ENCODE measurements around the gene TMPRSS3.

TMPRSS3 gene

DNA sequence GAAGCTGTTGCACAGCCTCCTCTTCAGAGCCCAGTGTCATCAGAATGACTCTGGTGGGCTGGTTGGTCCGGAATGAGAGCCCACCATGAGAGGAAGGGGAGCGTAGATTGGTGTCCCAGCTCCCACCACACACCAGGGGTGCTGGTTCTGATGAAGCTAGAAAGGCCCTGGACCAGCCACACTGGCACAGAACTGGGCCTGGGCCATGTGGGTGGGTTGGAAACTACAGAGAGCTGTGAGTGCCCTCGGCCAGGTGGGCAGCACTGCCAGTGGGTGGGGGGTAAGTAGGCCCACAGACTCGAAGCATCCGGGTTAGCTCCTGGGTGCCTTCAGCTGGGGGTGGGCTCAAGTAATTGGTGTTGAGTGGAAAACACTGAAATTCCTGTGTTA, 17.9 kb downstream of the TMPRSS3 start:
- peaks cover 4% of the 10 kb centered on the region for H3K36me3 Mint-ChIP-seq
- H3K27me3 Mint-ChIP-seq, result no peaks in the 10 kb centered on the region
- peaks cover 11% of the 10 kb centered on the region for H3K4me1 Mint-ChIP-seq
- H3K9me3 Mint-ChIP-seq, result no peaks in the 10 kb centered on the region
- no peak overlapping the region for H3K27ac Mint-ChIP-seq
- H3K4me3 Mint-ChIP-seq, result no peak overlapping the region

DNA sequence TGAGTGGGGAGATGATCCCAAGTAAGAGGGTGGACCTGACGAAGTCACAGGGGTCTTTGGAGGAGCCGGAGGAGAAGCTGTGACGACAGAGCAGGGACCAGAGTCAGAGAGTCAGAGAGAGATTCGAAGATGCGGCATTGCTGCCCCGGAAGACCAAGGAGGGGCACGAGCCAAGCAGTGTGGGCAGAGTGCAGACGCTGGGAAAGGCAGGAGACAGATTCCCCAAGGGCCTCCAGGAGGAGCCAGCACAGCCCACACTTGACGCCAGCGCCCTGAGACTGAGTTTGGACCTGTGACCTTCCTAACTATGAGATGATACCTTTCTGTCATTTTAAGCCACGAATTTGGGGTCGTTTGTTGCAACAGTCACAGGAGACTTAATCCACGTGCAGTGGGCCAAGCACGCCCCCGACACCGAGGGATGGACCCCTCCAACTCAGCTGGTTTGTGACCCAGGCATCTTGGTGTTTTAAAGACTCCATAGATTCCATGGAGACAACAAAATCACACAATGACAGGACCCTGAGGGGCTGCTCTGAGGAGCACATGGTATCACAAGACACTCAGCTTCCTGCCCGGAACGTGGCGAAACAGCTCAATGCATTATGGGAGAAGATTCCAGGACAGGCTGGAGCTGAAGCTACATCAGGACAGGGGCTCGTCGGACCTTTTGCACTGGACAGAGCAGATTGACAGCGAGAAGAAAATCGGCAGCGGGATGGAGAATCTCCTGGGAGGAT, 18.5 kb downstream of the TMPRSS3 start:
- Mint-ChIP-seq H3K27me3 (no peaks in the 10 kb centered on the region), H3K4me3 (no peak overlapping the region), H3K36me3 (peaks cover 4% of the 10 kb centered on the region), H3K9me3 (no peaks in the 10 kb centered on the region), H3K4me1 (peaks cover 8% of the 10 kb centered on the region), H3K27ac (no peak overlapping the region)

DNA sequence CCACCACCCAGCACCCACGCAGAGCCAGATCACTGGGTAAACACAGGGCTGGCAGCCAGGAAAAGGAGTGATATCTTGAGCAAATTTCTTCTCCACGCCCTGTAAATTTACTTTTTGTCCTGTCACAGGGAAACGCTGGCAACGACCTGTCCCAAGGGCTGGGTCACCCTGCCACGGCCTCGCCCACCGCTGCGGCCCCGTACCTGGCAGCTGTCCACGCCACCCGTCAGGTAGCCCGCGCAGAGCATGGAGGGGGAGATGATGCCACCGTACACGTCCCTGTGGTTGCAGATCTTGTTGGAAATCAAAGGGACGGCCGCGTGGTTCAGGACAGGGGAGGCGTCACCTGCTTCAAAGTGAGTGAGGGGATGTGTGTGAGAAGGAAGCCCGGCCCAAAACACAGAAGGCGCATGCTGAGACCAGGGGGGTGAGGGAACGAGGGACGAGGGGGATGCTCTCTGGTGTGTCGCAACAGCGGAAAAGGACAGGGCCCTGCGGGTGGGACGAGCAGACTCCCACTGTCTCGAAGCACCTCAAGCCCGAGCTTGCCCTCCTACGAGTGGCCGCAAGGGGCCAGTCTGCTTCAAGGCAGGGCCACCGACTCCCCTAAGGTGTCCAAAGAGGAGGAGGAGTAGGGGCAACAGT, 19.4 kb downstream of the TMPRSS3 start:
- H3K27ac Mint-ChIP-seq, result no peak overlapping the region
- peaks cover 8% of the 10 kb centered on the region for H3K4me1 Mint-ChIP-seq
- no peaks in the 10 kb centered on the region for H3K27me3 Mint-ChIP-seq
- H3K36me3 Mint-ChIP-seq, result peaks cover under 1% of the 10 kb centered on the region
- no peak overlapping the region for H3K4me3 Mint-ChIP-seq
- no peaks in the 10 kb centered on the region for H3K9me3 Mint-ChIP-seq

DNA sequence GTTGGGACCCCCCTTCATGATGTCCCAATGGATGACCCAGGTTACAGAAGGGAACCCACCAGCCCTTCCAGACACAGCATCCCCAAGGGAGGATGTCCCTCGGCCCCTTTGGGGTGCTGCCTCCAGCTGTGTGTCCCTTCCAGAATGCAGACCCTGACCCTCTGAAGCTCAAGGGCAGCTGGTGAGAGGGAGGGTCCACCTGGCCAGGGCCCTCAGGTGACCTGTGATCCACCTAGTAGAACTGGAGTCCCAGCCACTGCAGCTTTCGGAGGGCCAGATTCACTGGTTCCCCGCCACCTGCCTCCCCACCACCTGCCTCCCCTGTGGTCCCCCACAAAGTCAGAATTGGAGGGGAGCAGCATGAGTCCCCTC, 19.9 kb downstream of the TMPRSS3 start:
- H3K4me3 Mint-ChIP-seq, result no peak overlapping the region
- no peak overlapping the region for H3K27ac Mint-ChIP-seq
- no peaks in the 10 kb centered on the region for H3K9me3 Mint-ChIP-seq
- H3K36me3 Mint-ChIP-seq, result no peaks in the 10 kb centered on the region
- no peaks in the 10 kb centered on the region for H3K27me3 Mint-ChIP-seq
- H3K4me1 Mint-ChIP-seq, result peaks cover 8% of the 10 kb centered on the region

DNA sequence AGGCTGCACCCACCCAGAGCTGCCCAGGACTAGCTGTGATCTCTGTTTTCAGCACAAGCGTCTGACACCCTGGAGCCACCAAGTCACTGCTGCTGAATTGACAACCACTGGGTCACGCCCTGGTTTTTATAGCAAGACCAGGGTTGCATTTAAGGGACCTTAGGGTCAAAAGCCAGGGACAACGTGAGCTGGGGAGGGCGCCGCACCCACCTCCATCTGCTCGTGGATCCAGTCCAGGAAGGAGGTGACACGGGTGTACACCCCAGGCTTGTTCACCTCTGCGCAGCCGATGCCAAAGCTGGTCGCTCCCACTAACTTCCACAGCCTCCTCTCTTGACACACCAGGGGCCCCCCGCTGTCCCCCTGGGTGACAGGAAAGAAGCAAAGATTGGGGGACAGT, 20.3 kb downstream of the TMPRSS3 start:
- Mint-ChIP-seq H3K4me3 (no peak overlapping the region), H3K9me3 (no peaks in the 10 kb centered on the region), H3K27ac (no peak overlapping the region), H3K36me3 (no peaks in the 10 kb centered on the region), H3K4me1 (peaks cover 8% of the 10 kb centered on the region), H3K27me3 (no peaks in the 10 kb centered on the region)

DNA sequence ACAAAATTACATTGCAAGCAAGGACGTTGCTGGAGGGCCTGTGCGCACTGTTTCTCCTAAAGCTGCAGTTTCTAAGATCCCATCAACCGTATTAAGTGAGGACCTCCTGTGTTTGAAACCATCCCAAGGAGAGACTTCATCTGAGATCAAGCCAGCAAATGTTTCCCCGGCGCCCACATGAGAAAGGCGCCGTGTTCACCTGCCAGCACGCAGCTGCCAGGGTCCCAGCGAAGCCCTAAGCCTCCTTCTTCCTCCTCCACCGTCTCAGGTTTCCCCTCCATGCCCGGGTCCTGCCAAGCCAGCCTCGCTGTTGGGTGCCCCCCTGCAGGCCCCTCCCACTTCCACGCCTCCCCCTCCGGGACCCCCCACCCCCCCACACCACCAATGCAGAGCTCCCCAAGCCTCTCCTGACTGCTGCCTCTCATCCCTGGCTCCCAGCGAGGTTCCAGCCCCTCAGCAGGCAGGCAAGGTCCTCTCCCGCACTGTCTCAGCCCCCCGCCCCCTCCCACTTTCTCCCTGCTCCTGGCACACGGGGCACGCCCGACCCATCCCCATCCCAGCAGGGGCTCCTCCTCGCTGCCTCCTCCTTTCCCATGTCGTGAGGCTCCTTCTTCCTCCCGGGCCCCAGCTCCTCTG, 20.9 kb downstream of the TMPRSS3 start:
- Mint-ChIP-seq H3K4me3 (no peak overlapping the region), H3K36me3 (no peaks in the 10 kb centered on the region), H3K9me3 (no peaks in the 10 kb centered on the region), H3K27me3 (no peaks in the 10 kb centered on the region), H3K4me1 (peaks cover 8% of the 10 kb centered on the region), H3K27ac (no peak overlapping the region)

DNA sequence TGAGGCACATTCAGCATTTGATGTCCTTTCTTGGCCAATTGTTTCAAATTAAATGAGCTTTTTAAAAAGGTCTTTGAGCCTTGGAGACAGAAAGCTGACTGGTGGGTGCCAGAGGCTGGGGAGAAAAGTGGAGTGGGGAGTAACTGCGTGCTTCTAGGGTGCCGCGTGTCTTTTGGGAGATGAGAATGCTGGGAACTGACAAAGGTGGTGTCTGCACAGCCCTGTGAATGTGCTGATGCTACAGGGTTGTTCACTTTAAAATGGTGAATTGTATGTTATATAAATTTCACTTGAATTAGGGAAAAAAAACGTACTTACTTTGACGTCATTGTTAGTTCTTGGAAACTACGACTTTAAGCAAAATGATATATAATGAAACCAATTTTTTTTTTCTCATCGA, 21.4 kb downstream of the TMPRSS3 start:
- no peaks in the 10 kb centered on the region for H3K36me3 Mint-ChIP-seq
- H3K4me3 Mint-ChIP-seq, result no peak overlapping the region
- H3K27me3 Mint-ChIP-seq, result no peaks in the 10 kb centered on the region
- H3K4me1 Mint-ChIP-seq, result peaks cover 8% of the 10 kb centered on the region
- no peaks in the 10 kb centered on the region for H3K9me3 Mint-ChIP-seq
- H3K27ac Mint-ChIP-seq, result no peak overlapping the region

DNA sequence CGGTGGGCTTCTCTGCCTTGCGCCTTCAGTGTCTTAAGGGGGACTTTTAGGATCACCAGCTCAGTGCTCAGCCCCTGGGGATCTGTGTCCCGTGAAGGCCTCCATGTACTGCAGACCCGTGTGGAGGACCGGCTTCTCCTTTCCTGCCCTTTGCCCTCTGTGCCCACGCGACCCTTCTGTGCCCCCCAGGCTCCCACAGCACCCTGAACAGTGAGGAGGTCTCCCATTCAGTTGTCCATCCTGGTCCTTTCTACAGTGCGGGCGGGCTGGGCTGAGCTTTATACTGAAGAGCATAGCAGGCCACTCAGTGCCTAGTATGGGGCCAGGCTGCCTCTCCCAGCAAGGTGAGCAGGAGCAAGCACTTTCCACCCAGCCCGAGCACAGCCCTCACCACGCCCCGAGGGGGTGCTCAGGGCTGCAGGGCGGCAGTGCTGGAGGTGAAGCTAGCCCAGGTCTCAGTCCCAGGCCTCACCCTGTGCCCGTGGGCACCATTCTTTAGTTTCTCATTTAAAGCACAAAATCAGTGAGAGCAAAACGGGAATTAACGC, 21.9 kb downstream of the TMPRSS3 start:
- Mint-ChIP-seq H3K4me3 (no peak overlapping the region), H3K36me3 (no peaks in the 10 kb centered on the region), H3K27ac (no peak overlapping the region), H3K9me3 (no peaks in the 10 kb centered on the region), H3K4me1 (peaks cover 8% of the 10 kb centered on the region), H3K27me3 (no peaks in the 10 kb centered on the region)

DNA sequence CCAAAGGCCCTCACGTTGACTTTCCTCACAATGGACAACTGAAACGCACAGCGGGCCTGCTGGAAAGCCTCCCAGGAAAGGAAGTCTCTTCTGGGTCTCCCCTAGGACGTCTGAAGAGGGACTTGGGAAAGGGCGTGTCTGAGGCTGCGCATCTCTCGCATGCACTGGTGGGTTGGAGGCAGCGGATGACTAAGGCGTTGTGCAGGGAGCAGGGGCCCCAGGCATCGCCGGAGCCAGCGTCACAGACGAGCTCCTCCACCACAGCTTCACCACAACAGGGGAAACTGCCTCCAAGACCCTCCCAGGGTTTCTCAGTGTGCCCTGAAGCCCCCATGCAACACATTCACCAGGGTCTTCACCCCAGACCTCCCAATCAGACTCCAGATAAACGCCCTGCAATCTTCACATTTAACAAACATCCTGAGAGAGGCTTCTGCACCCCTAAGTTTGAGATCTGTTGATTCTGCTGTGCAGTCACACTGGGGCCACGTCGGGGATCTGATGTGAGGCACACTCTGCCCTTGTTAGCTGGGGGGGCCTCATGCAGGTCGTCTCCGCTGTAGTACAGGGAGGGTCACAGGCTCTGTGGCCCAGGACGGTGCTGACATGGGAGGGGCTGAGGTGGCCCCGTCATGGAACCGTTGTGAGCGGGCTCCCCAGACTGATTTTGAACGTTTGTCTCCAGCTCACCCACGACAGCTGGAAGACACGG, 22.5 kb downstream of the TMPRSS3 start:
- H3K27me3 Mint-ChIP-seq, result no peaks in the 10 kb centered on the region
- no peak overlapping the region for H3K4me3 Mint-ChIP-seq
- H3K9me3 Mint-ChIP-seq, result no peaks in the 10 kb centered on the region
- no peaks in the 10 kb centered on the region for H3K36me3 Mint-ChIP-seq
- H3K4me1 Mint-ChIP-seq, result peaks cover 8% of the 10 kb centered on the region
- H3K27ac Mint-ChIP-seq, result no peak overlapping the region

DNA sequence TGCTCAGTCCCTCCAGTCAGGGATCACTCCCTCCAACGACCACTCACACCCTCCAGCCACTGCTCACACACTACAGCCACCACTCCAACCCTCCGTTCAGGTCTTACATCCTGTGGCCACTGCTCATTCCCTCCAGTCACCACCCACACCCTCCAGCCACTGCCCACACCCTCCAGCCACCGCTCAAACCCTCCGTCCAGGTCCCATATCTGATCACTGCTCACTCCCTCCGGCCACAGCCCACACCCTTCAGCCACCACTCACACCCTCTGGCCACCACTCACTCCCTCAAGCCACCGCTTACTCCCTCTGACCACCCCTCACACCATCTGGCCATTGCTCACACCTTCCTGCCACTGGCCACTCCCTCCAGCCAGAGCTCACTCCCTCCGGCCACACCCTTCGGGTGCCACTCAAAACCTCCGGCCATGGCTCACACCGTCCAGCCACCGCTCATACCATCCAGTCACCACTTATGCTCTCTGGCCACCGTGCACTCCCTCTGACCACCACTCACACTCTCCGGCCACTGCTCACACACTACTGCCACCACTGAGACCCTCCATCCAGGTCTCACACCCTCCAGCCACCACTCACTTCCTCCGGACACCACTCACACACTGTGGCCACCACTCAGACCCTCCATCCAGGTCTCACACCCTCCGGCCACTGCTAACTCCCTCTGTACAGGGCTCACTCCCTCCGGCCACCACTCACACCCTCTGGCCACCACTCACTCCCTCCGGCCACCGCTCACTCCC, 24.8 kb downstream of the TMPRSS3 start:
- H3K9me3 Mint-ChIP-seq, result no peaks in the 10 kb centered on the region
- peak overlapping the region; percentile 31 for H3K27ac Mint-ChIP-seq
- H3K36me3 Mint-ChIP-seq, result no peaks in the 10 kb centered on the region
- H3K4me1 Mint-ChIP-seq, result peaks cover 8% of the 10 kb centered on the region
- H3K4me3 Mint-ChIP-seq, result no peak overlapping the region
- H3K27me3 Mint-ChIP-seq, result no peaks in the 10 kb centered on the region

DNA sequence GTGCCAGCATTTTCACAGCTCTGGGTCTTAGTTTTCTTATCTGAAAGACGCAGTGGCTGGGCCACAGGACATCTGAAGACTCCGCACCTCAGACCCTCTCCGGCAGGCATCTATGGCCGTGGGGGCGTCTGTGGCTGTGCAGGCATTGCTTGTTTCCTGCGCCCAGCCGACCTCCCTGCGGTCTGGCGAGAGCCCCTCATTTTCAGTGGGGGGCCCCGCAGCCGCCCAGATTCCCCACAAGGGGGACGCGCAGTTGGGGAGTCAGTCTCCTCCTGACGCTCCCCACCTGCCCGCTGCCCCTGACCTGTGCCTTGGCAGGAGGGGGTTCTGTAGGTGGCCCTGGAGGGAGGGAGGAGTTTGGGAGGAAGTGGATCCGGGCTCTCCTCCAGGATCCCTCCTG, 26.0 kb downstream of the TMPRSS3 start:
- H3K27ac Mint-ChIP-seq, result no peak overlapping the region

DNA sequence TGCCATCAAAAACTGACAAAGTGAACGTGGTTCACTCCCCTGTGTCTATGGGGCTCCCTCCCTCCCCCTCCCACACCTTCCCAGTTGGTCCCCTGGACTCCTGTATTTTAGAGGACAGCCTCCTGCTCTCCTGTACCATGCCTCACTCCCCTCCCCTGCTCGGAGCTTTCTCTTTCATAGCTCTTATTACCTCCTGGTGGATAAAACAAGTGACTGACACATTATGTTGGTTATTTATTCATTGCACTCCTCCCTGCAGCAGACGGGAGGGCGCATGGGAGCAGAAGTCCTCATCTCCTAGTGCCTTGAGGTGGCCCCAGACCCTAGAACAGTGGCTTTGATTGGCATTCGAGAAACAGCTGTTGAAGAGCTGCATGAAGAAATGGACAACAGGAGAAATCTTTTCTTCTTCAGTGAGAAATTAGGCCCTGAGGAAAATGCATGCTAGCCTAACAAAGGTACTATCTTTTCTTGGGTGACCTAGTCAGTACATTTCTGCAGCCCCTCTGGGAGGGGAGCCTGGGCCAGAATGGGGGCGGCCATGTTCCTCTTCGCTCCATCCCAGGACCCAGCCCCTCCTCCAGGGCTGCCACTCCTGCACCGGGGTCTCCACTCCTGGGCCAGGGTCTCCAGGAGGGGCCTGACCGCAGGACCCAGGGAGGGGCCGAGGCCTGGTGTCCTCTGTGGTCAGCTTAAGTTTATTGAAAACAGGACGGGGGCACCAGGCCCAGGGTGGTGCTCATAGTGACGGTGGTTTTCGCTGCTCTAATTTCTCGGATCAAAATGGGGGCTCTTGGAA, 28.3 kb downstream of the TMPRSS3 start:
- Mint-ChIP-seq H3K27me3 (no peaks in the 10 kb centered on the region), H3K27ac (no peak overlapping the region), H3K36me3 (no peaks in the 10 kb centered on the region), H3K9me3 (no peaks in the 10 kb centered on the region), H3K4me1 (peaks cover 3% of the 10 kb centered on the region), H3K4me3 (no peak overlapping the region)

More for the DNA sequence above, 26.0 kb downstream of the TMPRSS3 start:
- H3K27me3 Mint-ChIP-seq, result no peaks in the 10 kb centered on the region
- H3K36me3 Mint-ChIP-seq, result no peaks in the 10 kb centered on the region
- H3K4me3 Mint-ChIP-seq, result no peak overlapping the region
- peaks cover 8% of the 10 kb centered on the region for H3K4me1 Mint-ChIP-seq
- H3K9me3 Mint-ChIP-seq, result no peaks in the 10 kb centered on the region

DNA sequence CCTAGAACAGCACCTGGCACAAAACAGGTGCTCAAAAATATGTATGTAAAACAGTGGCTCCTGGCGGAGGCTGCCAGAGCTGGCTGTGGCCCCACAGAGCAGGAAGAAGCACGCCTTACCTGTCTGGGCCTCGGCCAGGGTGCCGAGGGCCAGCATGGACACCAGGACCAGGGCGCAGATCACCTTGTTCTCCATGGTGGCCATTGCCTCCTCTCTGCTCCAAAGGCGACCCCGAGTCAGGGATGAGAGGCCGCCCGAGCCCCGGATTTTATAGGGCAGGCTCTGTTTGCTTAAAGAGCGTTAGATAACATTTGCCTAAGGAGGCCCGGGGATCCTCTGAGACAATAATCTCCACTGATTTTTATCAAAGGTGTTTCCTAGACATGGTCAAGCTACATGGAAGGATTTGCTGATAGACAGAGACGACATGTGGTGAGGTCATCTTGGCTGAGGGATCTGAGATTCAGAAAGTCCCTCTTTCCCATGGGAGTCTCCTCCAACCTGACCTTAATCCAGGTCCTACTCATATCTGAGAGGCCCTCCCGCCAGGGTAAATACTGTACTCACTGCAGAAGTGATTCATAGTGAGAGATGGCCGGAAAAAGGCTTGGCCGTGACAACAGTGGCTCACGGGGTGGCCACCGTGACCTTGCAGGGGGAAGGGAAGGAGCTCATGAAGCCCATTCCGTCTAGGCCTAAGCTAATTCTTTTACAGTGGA, 29.4 kb downstream of the TMPRSS3 start, which contains the start of gene TFF1:
Gene TFF1, minus strand, starts transcription at position 244 of the 719 bp plus-strand sequence. Its CDS starts 40 bp downstream, at position 204.
- Mint-ChIP-seq H3K36me3 (no peaks in the 10 kb centered on the region), H3K27ac (no peak within 1 kb of the TSS), H3K9me3 (no peaks in the 10 kb centered on the region), H3K4me1 (peaks cover 3% of the 10 kb centered on the region), H3K4me3 (no peak within 1 kb of the TSS), H3K27me3 (no peaks in the 10 kb centered on the region)

DNA sequence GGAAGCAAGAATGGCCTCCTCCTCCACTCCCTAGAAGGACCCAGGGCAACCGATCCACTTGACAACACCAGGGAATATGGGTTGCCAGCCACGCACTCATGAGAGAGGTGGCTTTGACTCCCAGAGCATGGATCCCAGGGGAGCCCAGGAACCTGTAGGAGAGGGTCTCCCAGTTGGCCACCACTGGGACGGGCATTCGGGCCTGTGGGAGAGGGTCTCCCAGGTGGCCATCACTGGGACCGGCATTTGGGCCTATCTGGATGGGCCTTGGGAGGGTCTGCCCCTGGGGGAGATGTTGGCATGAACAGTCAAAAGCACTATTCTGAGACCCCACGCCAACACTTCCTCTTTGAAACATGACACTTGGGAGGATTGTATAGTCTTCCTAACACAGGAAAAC, 30.1 kb downstream of the TMPRSS3 start:
- no peaks in the 10 kb centered on the region for H3K27me3 Mint-ChIP-seq
- H3K9me3 Mint-ChIP-seq, result no peaks in the 10 kb centered on the region
- H3K4me1 Mint-ChIP-seq, result peaks cover 3% of the 10 kb centered on the region
- no peak overlapping the region for H3K4me3 Mint-ChIP-seq
- no peak overlapping the region for H3K27ac Mint-ChIP-seq
- no peaks in the 10 kb centered on the region for H3K36me3 Mint-ChIP-seq
